Fibroblast of lung (primary cell): ENCODE data around the gene FBXW12. TPM values are rescaled to one million over a fixed set of nuclear protein-coding genes. Genes with fewer than 3 reads are reported as not detected.

ENCODE experiments used
- DNase-seq, 2 donors: peaks; one replicate each; pipeline versions ENCODE4 v3.0.0 to v3.0.0-alpha.2; 2010; ENCODE audit warnings: low read depth in 2 of 2
- H2AFZ ChIP-seq: 2 replicates; pipeline ENCODE4 v1.5.1; 2012; ENCODE audit warnings: low read length, control low read depth, inconsistent platforms
- H3K27ac ChIP-seq: 2 replicates; pipeline ENCODE4 v1.5.1; 2011; ENCODE audit warnings: low read length, control low read depth; ENCODE audit not compliant: insufficient read depth
- H3K27me3 ChIP-seq: 2 replicates; pipeline ENCODE4 v1.5.1; 2011; ENCODE audit warnings: mild to moderate bottlenecking, low read length; ENCODE audit not compliant: control insufficient read depth, insufficient read depth
- H3K36me3 ChIP-seq: 2 replicates; pipeline ENCODE4 v1.5.1; 2011; ENCODE audit warnings: low read length; ENCODE audit not compliant: control insufficient read depth, insufficient read depth
- H3K4me1 ChIP-seq: 2 replicates; pipeline ENCODE4 v1.5.1; 2011; ENCODE audit warnings: low read length; ENCODE audit not compliant: control insufficient read depth, insufficient read depth; ENCODE audit errors: extremely low read depth
- H3K4me2 ChIP-seq: 2 replicates; pipeline ENCODE4 v1.5.1; 2011; ENCODE audit warnings: low read length, control low read depth; ENCODE audit not compliant: insufficient read depth; ENCODE audit errors: extremely low read depth
- H3K4me3 ChIP-seq, 4 experiments: fragments of 200-600 bp in 1 of 4; sonication (generic) in 1 of 4; replicated peaks in 1 of 4; 2 replicates each; pipeline ENCODE4 v1.5.1; 2011 to 2016; ENCODE audit warnings: low read length in 4 of 4, low read depth in 3 of 4, mild to moderate bottlenecking in 3 of 4, control low read depth in 2 of 4, inconsistent platforms in 1 of 4, mixed read lengths in 1 of 4; ENCODE audit not compliant: insufficient read depth in 1 of 4; ENCODE audit errors: control extremely low read depth in 1 of 4
- H3K79me2 ChIP-seq: 2 replicates; pipeline ENCODE4 v1.5.1; 2012; ENCODE audit warnings: mild to moderate bottlenecking, low read length, inconsistent platforms; ENCODE audit not compliant: control insufficient read depth, insufficient read depth
- H3K9ac ChIP-seq: 2 replicates; pipeline ENCODE4 v1.5.1; 2011; ENCODE audit warnings: mild to moderate bottlenecking, low read length, control low read depth; ENCODE audit not compliant: insufficient read depth
- H3K9me3 ChIP-seq: 2 replicates; pipeline ENCODE4 v1.5.1; 2012; ENCODE audit warnings: low read depth, low read length; ENCODE audit not compliant: control insufficient read depth, insufficient read depth
- H4K20me1 ChIP-seq: 2 replicates; pipeline ENCODE4 v1.5.1; 2011; ENCODE audit warnings: low read length; ENCODE audit not compliant: control insufficient read depth, insufficient read depth; ENCODE audit errors: extremely low read depth
- CTCF ChIP-seq, 2 donors: IDR thresholded peaks in 1 of 2; conservative IDR thresholded peaks in 1 of 2; 1 replicate in 1 of 2; 2 replicates in 1 of 2; pipeline ENCODE4 v1.5.1; 2011 to 2012; ENCODE audit warnings: low read length in 2 of 2, control low read depth in 1 of 2, inconsistent platforms in 1 of 2, low read depth in 1 of 2, mild to moderate bottlenecking in 1 of 2
- EZH2 ChIP-seq: IDR thresholded peaks from 2 replicates; pipeline ENCODE4 v1.5.1; 2012; ENCODE audit warnings: low read length, control low read depth, mild to moderate bottlenecking; ENCODE audit errors: missing control alignments
- polyA plus RNA-seq, 2 donors: library from polyadenylated mRNA; depleted of rRNA in 1 of 2; stranded (reverse) in 1 of 2; unstranded in 1 of 2; fragments of >200 nt; gene quantifications; 2 replicates each; pipeline ENCODE4 v1.2.1, GENCODE V29; 2011 to 2012; ENCODE audit warnings: missing spikeins in 1 of 2
- total RNA-seq: library from RNA; depleted of rRNA; stranded (reverse); fragments of >200 nt; gene quantifications from 2 replicates; pipeline ENCODE4 v1.2.1, GENCODE V29; 2014

The FBXW12 gene
- total and polyA plus RNA-seq, 2 donors (not counting 1 experiment from before 2014, with no cell fraction given): 0.06 TPM; not detected in 1

- Histone ChIP-seq H3K4me1 (no peaks in the 10 kb centered on the region), H3K27ac (no peak overlapping the region), H3K9me3 (no peaks in the 10 kb centered on the region), H3K9ac (no peak overlapping the region), H3K27me3 (peaks cover 5% of the 10 kb centered on the region), H4K20me1 (no peaks in the 10 kb centered on the region), H3K79me2 (no peaks in the 10 kb centered on the region), H3K36me3 (no peaks in the 10 kb centered on the region), H3K4me3 (no peak overlapping the region), H2AFZ (no peak overlapping the region), H3K4me2 (no peak overlapping the region)
- no peak for TF ChIP-seq EZH2
- DNase-seq: no peak
Observed at GRCh38 chr3:48343432-48343831, 28.6 kb upstream of the FBXW12 start.

- Histone ChIP-seq H3K27ac (no peak overlapping the region), H3K9me3 (no peaks in the 10 kb centered on the region), H3K4me2 (no peak overlapping the region), H3K4me3 (no peak overlapping the region), H3K4me1 (no peaks in the 10 kb centered on the region), H3K79me2 (no peaks in the 10 kb centered on the region), H3K27me3 (peaks cover 8% of the 10 kb centered on the region), H4K20me1 (no peaks in the 10 kb centered on the region), H2AFZ (no peak overlapping the region), H3K9ac (no peak overlapping the region), H3K36me3 (no peaks in the 10 kb centered on the region)
- DNase-seq: no peak
- no peak for TF ChIP-seq CTCF (conservative IDR thresholded peaks at IDR 0.05 in 1 of 2, IDR thresholded peaks at IDR 0.05 in 1 of 2; ENCODE audit: low read depth in 1 of 2, low read length in 2 of 2)
- TF ChIP-seq EZH2: no peak
Observed at GRCh38 chr3:48344867-48345507, 27.0 kb upstream of the FBXW12 start.

- Histone ChIP-seq H3K27ac (no peak overlapping the region), H3K4me1 (no peaks in the 10 kb centered on the region)
Observed at GRCh38 chr3:48345946-48346572, 26.0 kb upstream of the FBXW12 start.

More at GRCh38 chr3:48345946-48346572, 26.0 kb upstream of the FBXW12 start:
- Histone ChIP-seq H3K9ac (no peak overlapping the region), H3K79me2 (no peaks in the 10 kb centered on the region), H3K4me2 (no peak overlapping the region), H2AFZ (no peak overlapping the region), H4K20me1 (no peaks in the 10 kb centered on the region), H3K36me3 (no peaks in the 10 kb centered on the region), H3K27me3 (peaks cover 8% of the 10 kb centered on the region), H3K9me3 (no peaks in the 10 kb centered on the region), H3K4me3 (no peak overlapping the region)
- TF ChIP-seq EZH2: no peak
- no peak for TF ChIP-seq CTCF (conservative IDR thresholded peaks at IDR 0.05 in 1 of 2, IDR thresholded peaks at IDR 0.05 in 1 of 2; ENCODE audit: low read depth in 1 of 2, low read length in 2 of 2)
- no peak for DNase-seq
